HG03520 (cell line): Measurements from ENCODE around the gene XRN1.
"Not testable (repeated sequence)": the region's sequence is repeated elsewhere in the genome, so short reads cannot be mapped to it uniquely, and the experiment has no call there.

Experiments
- ATAC-seq: cut with Tn5 transposase; IDR thresholded peaks from one replicate; pipeline ENCODE4 v1.9.1; 2021; ENCODE audit warnings: mild to moderate bottlenecking, moderate library complexity; ENCODE audit not compliant: unreplicated experiment

Gene XRN1

DNA sequence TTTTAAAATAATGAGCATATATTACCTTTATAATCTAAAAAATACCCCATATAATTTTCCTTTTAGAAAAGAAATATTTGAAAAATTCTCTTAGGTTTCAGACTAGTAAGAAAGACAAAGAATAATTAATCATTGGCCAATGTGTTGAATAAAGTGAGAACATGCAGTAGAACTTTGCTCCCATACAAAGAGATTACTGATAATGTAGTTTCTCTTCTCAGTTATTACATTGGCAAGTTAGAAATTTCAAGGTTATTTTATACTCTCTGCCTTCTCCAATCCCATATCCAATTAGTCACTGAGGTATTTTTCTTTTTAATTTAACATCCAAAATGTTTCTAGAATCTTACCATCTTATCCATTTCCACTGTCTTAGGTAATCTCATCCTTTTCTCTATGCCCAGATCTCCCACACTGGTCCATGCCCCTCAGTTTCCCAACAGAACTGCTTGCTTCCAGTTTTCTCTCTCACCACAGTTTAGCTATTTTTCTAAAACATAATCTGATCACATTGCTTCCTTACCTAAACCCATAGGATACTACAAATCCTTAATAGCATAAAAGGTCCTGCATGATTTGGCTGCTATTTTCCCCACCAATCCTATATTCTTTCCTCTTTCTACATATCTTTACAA lies 10.8 kb downstream of the XRN1 start:
- ATAC-seq: no peak

DNA sequence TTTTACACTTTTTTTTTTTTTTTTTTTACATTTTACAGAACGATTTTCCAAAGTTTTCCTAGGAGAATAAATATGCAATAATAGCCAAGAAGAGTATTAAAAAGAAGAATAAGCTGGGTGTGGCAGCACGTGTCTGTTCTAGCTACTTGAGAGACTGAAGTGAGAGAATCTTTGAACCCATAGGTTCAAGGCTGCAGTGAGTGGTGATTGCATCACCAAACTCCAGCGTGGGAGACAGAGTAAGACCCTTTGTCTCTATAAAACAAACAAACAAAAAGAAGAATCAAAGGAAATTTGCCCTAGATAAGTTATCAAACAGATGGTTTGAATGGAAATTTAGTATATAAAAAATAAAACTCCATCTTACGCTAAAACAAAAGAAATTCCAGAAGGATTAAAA lies 13.3 kb downstream of the XRN1 start:
- ATAC-seq: no peak

DNA sequence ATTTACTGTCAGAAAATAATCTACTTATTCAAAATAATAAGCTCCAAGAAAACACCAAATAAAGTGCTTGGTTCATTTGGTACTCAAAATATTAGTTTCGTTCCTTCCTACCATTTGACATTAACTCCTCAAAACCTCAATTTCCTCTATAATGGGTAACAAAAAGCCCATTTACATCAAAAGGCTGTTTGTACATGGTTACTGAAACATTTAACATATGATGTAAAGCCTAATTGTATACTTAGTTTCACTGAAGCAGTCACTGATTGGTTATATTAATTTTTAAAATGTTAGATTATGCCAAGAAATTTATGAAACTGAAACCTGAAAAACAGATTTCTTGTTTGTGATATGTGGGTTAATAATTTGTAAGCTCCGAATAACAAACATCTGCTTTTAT lies 14.7 kb downstream of the XRN1 start:
- no peak for ATAC-seq

DNA sequence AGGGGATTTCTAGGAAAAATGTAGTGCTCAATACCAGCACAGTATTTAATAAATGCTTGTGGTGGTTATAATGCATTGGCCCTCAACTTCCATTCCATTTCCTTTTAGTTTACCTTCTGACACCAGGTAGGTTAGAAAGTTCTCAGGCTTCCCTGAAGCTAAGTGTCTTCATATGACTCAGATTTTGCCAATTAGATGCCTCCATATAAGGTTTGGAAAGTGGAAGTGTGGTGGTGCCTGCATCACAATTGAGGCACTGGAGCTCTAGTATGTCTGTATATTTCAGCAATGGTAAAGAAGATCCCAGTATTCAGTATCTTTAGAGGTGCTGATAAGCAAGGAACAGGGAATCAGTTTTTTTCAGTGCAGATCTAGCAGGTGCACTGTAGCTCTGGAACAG lies 18.3 kb downstream of the XRN1 start:
- ATAC-seq: no peak

DNA sequence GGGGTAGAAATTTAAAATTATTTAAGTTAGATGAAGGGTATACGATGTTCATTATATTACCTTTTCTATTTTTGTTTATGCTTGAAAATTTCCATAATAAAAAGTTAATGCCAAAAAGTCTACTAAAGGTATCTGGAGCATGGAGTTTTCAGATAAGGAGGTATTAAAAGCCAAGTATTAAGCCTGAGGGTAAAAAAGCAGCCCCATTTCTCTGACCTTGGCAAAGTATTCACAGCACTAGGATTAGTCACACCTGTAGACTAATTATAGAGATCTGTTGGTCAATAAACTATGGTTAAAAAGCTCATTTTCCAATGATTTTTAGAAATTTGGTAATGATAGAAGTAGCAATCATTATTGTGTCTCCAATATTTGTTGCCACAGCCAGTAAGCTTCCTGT lies 23.1 kb downstream of the XRN1 start:
- no peak for ATAC-seq

DNA sequence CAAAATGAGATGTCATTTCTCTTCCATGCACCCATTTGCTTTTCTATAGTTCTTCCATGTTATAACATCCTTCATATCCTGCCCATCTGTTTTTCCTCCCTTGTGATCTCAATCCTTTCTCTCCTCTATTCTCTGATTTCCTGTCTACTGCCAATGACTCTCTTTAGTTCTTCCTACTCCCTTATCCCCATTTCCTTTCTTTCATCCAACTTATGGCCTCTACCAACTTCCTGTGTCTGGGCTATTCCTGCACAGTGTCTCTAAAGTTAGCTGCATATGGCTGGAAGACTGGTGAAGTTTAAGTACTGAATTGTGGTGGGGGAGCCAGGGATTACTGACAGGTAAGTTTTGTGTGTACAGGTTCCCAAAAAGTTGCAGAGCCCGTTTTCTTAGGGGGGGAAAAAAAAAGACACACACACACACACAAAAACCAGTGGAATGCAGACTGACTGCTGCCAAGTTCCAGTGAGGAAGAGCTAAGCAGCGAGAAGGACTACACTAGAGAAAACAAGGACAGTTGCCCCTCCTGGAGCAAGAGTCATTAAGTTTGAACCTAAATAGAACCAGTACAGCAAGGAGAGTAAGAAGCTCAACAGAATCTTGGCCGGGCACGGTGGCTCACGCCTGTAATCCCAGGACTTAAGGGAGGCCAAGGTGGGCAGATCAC lies 28.8 kb downstream of the XRN1 start:
- ATAC-seq: no peak

DNA sequence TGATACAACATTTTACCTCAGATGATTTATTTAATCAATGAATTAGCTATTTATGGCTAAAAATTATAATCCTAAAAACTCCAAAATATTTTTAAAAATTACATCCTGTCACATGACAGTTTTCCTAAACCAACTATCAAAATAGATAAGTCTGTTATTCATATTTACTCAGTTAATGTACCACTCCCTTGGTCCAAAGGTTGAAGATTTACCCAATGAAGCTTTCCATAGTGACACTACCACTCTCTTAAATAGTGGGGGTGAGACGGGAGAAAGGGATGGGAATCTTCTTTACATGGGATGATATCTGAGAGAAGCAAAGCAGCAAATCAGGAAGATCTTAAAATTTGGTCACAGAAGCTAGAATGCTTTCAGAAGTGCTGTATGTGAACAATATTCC lies 30.5 kb downstream of the XRN1 start:
- ATAC-seq: no peak

DNA sequence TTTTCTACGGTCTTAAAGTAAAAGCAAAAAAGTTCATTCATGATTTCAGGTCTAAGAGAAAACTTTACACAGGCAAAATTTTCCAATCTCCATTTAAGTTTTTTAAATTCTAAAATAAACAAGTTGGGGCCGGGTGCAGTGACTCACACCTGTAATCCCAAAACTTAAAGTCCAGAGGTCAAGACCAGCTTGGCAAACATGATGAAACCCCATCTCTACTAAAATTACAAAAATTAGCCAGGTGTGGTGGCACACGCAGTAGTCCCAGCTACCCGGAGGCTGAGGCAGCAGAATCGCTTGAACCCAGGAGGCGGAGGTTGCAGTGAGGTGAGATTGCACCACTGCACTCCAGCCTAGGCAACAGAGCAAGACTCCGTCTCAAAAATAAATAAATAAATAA lies 47.3 kb downstream of the XRN1 start:
- ATAC-seq: not testable (repeated sequence)

DNA sequence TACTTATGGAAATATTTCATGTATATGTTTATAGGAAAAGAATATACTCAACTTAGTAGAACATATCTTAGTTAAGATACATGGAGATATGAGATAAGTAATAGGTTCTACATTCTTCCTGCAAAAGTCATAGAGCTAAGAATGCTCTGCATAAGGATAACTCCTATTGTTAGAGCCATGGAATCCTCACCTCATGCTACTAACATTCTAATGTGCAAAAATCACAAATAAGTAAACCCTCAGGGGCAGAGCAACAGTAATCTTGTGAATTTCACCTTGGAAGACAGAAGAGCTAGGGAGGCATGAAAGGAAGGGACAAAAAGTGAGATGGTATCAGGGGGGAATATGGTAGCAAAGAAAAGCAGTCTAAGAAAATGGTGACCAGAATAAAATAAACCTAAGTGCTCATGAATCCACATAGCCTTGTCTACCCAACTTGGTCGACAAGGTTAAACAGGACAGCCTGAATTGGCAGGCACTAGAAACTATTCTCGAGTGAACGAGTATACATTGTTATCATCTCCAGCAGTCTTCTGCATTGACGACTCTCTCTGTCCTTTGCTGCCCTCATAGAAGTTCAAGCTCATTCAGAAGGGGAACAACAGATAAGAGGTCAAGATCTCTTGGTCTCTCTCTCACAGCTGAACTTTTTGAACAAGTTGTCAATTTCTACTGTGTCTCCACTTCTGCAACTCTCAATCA lies 52.8 kb downstream of the XRN1 start:
- ATAC-seq: no peak

DNA sequence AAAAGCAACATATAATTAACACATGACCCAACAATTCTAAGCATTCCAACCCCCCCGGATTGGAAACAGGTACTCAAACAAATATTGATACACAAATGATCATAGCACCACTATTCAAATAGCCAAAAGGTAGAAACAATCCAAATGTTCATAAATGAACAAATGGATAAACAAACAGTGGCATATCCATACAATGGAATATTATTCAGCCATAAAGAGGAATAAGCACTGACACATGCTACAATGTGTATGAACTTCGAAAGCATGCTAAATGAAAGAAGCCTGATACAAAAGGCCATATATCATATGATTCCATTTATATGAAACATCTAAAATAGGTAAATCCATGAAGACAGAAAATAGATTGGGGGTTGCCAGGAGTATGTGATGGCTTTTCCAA lies 62.8 kb downstream of the XRN1 start:
- ATAC-seq: no peak

DNA sequence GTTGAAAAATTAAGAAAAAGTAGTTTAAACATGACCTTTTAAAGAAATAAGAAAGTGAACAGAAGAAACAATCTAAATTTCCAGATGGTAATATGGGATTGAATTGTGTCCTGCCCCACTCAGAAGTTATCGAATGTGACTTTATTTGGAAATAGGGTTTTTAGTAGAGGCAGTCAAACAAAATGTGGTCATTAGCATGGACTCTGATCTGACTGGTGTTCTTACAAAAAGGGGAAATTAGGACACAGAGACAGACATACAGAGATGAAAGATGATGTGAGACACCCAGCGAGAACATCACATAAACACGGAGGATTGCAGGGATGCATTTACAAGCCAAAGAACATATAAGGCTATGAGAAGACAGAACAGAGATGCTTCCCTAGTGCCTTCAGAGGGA lies 73.2 kb downstream of the XRN1 start:
- no peak for ATAC-seq

DNA sequence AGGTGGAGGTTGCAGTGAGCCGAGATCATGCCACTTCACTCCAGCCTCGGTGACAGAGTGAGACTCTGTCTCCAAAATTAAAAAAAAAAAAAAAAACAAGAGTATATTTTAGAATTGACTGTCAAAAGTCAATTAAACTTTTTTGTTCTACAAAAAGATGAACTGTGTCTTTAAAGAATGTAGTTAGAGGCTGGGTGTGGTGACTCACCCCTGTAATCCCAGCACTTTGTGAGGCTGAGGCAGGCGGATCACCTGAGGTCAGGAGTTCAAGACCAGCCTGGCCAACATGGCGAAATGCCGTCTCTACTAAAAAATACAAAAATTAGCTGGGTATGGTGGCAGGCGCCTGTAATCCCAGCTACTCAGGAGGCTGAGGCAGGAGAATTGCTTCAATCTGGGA lies 78.3 kb downstream of the XRN1 start:
- ATAC-seq: not testable (repeated sequence)

DNA sequence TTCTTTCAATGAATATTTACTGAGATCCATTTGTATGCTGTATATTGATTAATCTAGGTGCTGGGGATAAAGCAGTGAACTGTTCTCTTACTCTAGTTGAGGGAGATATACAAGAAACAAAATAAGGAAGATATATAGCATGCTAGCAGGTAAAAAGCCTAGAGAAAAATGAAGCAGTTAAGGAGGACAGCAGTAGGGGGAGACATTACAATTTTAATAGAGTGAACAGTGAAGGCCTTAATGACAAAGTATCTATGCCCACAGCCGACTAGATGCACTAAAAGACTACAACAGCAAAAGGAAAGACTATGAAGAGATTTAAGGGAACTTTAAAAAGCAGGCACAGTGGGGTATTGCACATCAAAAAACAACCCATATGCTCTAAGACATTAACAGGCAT lies 81.4 kb downstream of the XRN1 start:
- no peak for ATAC-seq

DNA sequence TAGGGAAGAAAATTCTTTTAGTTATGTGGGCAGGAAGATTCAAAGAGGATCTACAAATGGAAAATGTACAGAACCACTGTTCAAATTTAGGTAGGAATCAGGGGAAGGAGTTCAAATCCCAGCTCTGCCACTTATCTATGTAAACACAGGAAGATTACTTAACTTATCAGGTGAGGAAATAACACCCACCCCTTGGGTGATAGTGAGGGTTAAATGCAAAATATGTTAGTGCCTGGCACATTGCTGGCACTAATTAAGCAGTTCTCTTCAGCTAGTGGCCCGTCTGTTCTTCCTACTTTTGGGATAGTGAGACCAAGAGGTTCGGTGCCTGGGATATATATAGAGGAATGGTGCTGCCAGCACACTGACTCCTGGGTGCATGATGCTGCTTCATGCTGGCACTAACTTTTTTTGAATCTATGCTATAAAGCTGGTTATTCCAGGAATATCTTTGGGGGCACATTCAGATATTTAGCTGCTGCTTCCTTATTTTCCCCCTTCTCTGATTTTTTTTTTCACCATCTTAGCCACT lies 83.8 kb downstream of the XRN1 start:
- no peak for ATAC-seq

DNA sequence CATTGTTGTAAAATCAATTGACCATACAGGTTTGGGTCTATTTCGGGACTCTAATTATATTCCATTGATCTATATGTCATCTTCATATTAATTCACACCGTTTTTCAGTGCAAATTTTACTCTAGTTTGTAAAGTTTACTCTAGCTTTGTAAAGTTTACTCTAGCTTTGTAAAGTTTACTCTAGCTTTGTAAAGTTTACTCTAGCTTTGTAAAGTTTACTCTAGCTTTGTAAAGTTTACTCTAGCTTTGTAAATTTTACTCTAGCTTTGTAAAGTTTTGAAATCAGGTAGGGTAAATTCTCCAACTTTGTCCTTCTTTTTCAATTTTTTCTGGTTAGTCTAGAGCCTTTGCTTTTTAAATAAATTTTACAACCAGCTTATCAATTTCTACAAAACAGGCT lies 84.4 kb downstream of the XRN1 start:
- not testable (repeated sequence) for ATAC-seq

DNA sequence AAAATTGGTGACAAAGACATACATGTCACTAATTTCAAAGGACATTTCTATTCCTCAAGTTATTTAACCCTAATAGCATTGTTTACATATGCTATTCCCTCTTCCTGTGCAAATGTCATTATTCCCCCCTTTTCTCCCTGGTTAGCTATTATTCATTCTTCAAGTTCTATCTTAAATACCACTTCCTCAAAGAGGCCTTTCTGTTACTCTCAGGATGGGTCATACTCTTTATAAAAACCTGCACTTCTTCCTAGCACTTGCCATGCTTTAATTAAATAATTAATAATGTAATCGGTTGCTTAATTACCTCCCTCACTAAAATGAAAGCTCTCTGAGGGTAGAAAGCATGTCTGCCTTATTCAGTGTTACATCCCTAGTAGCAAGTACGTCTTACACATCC lies 88.5 kb downstream of the XRN1 start:
- ATAC-seq: no peak

DNA sequence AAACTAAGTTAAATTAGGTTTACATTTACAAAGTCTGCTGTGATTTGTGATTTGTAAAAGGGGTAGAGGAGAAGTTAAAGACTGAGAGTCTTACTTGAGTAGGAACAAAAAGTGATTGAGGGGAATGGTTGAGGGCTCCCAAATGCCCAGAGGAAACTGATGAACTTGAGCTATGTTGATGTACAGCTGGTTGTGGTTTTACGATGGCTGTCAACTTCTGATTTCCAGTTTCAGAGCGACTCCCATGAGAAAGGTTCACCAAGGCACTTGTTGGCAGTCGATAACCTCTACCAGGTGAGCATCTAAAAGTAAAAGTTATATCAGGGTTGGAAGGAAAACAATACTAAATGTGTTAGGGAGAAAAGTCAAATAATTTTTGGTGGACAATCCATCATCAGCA lies 91.0 kb downstream of the XRN1 start:
- no peak for ATAC-seq

DNA sequence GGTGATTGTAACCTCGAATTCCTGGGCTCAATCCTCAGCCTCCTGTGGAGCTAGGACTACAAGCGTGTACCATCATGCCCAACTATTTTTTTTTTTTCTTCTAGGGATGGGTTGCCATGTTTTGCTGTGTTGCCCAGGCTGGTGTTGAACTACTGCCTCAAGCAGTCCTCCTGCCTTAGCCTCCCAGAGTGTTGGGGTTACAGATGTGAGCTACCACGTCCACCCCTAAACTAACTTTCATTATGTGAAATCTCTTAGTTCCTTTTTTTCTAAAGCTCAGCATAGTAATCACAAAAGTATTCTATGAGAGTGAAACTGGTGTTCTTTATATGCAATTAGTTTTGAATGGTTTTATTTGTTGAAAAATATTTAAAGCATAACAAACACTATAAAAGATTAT lies 92.1 kb downstream of the XRN1 start:
- no peak for ATAC-seq

DNA sequence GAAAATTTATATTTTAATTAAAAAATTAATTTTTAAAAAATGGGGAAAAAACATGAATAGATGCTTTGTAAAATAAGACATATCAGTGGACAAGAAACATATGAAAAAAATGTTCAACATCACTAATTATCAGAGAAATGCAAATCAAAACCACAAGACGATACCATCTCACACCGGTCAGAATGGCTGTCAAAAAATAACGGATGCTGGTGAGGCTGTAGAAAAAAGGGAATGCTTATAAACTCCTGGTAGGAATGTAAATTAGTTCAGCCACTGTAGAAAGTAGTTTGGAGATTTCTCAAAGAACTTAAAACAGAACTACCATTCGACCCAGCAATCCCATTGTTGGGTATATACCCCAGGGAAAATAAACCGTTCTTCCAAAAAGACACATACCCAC lies 93.8 kb downstream of the XRN1 start:
- ATAC-seq: no peak

DNA sequence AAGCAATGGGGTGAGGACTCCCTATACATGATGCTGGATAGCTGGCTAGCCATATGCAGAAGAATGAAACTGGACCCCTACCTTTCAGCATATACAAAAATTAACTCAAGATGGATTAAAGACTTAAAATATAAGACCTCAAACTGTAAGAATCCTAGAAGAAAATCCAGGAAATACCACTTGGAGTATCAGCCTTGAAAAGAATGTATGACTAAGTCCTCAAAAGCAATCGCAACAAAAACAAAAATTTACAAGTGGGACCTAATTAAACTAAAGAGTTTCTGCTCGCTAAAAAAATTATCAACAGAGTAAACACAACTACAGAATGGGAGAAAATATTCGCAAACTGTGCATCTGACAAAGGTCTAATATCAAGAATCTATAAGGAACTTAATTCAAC lies 94.3 kb downstream of the XRN1 start:
- no peak for ATAC-seq

DNA sequence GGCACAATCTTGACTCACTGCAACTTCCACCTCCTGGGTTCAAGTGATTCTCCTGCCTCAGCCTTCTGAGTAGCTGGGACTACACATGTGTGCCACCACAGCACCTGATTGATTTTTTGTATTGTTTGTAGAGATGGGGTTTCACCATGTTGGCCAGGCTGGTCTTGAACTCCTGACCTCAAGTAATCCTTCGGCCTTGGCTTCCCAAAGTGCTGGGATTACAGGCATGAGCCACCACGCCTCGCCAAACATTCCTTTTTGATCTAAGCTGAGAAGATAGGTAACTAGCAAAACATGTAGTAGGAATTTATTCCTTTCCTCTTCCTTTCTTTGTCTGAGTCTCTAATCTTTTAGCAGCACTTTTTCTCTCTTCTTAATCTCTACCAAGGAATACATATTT lies 95.1 kb downstream of the XRN1 start:
- not testable (repeated sequence) for ATAC-seq

DNA sequence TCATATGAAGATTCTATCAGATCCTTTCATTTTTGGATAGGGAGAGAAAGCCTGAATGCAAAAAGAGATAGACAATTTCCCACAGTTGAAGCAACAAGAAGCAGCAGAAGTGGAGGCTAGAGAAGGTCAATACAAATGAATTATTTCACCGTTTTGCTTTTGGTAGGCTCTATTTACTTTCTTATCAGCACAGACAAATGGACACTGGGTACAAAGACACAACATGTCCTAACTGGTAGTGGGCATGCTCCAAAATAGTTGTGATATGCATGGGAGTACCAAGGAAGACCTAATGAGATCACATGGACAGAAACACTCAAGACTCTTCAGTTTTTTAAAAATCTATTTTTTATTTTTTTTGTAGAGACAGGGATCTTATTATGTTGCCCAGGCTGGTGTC lies 99.4 kb downstream of the XRN1 start:
- no peak for ATAC-seq
